ENCODE measurements around the gene BABAM1.
A peak's percentile ranks its signal among the peaks of the same experiment; 100 is the strongest.

Gene BABAM1

GRCh38 chr19:17243211-17243829 is 23.9 kb upstream of the BABAM1 start:
- no peak for DNase-seq (ENCODE audit: low spot score)

GRCh38 chr19:17243830-17244617 is 23.2 kb upstream of the BABAM1 start:
- peak; percentile 60 for DNase-seq (ENCODE audit: low spot score)

- DNase-seq (ENCODE audit: low spot score), result peak; percentile 46
Observed at GRCh38 chr19:17244618-17245534, 22.4 kb upstream of the BABAM1 start.

- no peak for DNase-seq (ENCODE audit: low spot score)
Observed at GRCh38 chr19:17245535-17245984, 21.7 kb upstream of the BABAM1 start, which contains the start of gene NR2F6. NR2F6 (minus strand) TSS chr19:17245919; CDS start chr19:17245220, 699 bp downstream.

- DNase-seq (ENCODE audit: low spot score), result peak; percentile 64
Observed at GRCh38 chr19:17246681-17247425, 20.4 kb upstream of the BABAM1 start.

- DNase-seq (ENCODE audit: low spot score), result no peak
Observed at GRCh38 chr19:17248011-17248776, 19.0 kb upstream of the BABAM1 start.

GRCh38 chr19:17249887-17250548 is 17.2 kb upstream of the BABAM1 start:
- no peak for DNase-seq (ENCODE audit: low spot score)

- DNase-seq (ENCODE audit: low spot score), result no peak
Observed at GRCh38 chr19:17254636-17255035, 12.6 kb upstream of the BABAM1 start.

- no peak for DNase-seq (ENCODE audit: low spot score)
Observed at GRCh38 chr19:17255150-17255621, 12.1 kb upstream of the BABAM1 start.

GRCh38 chr19:17256130-17256529 is 11.1 kb upstream of the BABAM1 start:
- no peak for DNase-seq (ENCODE audit: low spot score)

GRCh38 chr19:17259118-17259780 is 8.0 kb upstream of the BABAM1 start:
- no peak for DNase-seq (ENCODE audit: low spot score)

GRCh38 chr19:17259934-17260333 is 7.3 kb upstream of the BABAM1 start:
- no peak for DNase-seq (ENCODE audit: low spot score)

GRCh38 chr19:17260842-17261325 is 6.4 kb upstream of the BABAM1 start:
- peak; percentile 87 for DNase-seq (ENCODE audit: low spot score)

GRCh38 chr19:17262557-17262956 is 4.7 kb upstream of the BABAM1 start:
- DNase-seq (ENCODE audit: low spot score), result no peak

- DNase-seq (ENCODE audit: low spot score), result no peak
Observed at GRCh38 chr19:17263712-17264640, 3.3 kb upstream of the BABAM1 start.

GRCh38 chr19:17264641-17264979 is 2.6 kb upstream of the BABAM1 start, which contains the start of gene USHBP1:
USHBP1 (minus strand) TSS chr19:17264745; CDS start chr19:17264299, 446 bp downstream.
- no peak for DNase-seq (ENCODE audit: low spot score)

- no peak for DNase-seq (ENCODE audit: low spot score)
Observed at GRCh38 chr19:17266026-17266425, 1.2 kb upstream of the BABAM1 start.

- no peak for DNase-seq (ENCODE audit: low spot score)
Observed at GRCh38 chr19:17266589-17266974, 661 bp upstream of the BABAM1 start.

Measured in GM03348 (cell line).